GM19328 (cell line): ENCODE data around the gene KRT83.
"Not testable (repeated sequence)": the region's sequence is repeated elsewhere in the genome, so short reads cannot be mapped to it uniquely, and the experiment has no call there.

Experiments used
- ATAC-seq: cut with Tn5 transposase; IDR thresholded peaks from one replicate; pipeline ENCODE4 v1.9.1; 2021; ENCODE audit warnings: mild to moderate bottlenecking, moderate library complexity; ENCODE audit not compliant: unreplicated experiment

Gene KRT83

DNA sequence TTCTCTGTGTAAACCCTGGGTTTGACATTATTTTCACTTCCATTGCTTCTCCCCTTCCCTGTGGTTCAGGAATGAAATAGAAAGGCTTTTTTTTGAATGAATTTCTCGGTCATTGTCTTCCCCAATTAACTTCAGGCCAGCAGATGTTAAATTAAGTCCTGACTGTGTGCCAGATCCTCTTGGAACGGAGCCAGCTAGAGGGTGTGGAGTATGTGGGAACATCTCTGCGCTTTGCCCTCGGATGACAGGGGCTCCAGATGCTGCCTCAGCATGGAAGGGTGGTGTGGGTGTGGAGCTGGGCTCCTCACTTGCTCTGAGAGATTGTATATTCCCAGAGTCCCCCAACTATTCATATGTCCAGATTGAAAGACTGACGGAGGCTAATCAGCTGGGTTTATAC is 33.0 kb upstream of the KRT83 start:
- ATAC-seq: no peak

DNA sequence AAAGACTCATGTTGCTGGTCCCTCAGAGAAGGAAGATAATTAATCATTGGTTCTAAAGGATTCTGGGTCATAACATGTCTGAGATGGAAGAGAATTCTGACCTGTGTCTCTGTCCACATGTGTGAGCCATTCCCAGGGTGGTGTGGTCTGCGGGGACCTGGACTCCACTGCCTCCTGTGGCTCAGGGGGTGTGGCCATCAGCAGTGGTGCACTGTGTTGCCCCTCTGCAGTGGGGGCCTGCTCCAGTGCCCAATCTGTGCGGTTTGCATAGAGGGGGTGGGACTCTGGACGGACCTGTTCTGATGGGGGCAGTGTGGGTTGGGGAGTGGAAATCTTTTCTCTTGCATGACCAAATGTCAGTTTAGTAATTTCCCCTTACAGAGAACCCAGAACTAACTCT is 32.6 kb upstream of the KRT83 start:
- ATAC-seq: no peak

DNA sequence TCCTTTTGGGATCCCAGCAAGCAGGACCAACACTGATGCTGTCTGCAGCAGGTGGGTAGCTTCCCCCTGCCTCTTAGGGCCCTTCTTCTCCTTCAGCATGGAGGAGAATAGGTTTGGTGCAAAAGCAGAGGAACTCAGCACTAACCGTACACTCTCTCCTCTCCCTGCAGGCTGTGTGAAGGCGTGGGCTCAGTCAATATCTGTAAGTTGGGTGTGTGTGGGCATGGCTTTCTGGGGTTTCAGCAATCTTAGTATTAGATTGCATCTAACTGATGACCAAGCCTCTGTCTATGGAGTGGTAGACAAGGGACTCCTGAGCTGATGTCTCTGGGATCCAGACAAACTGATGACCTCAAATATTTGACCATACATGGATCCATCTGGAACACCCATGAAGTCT is 31.8 kb upstream of the KRT83 start:
- ATAC-seq: no peak

DNA sequence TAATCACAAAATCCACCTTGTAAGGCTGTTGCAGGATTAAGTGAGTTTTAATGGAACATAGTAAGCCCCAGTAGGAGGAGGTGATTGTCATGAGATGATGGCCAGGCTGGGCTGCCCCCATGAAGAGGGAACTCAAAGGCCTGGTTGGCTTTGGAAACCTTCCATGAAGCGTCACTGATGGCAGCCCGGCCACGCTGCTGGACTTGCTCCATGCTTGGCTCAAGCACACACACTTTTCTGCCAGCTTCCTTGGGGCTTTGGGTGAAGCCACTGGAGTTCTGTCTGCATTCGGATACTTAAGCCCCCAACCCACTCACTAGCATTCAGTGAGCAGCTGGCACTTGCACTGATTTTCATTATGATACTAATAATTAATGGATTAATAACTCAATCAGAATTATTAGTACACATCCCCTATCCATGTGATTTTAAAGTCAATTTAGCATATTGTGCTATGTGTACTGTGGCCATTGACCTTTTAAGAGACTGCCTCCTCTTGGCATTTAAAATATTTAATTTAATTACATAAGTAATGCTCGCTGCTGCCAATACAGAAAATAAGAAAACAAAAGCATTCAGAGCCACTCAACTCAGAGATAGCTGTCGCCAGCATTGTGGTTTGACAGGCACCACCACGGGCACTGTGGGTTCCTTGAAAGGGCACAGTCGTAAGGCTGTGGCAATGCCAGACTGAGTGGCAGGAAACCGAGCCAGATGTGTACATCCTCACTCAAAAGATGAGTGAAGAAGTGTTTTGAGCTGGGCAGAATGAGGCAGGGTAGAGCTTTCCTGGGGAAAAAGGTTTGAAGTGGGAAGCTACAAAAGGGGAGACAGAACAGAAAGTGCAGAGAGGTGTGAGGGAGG is 30.2 kb upstream of the KRT83 start:
- no peak for ATAC-seq

DNA sequence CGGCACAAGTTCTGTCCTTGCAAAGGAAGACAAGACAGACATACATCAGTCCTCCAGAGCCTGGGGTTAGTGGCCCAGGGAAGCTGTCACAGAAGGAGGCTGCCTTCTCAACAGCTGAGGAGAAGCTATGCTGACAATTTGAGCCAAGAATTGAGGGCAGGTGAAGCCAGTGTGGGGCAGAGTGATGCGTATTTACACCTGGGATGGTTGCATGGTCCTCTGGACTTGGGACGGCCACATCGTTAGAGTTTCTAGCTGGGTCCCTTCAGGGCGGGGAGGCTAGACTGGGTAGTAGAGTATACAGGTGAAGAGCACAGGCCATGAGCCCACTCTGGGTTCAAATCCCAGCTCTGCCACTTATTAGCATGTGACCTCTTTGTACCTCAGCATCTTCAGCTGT is 29.6 kb upstream of the KRT83 start:
- ATAC-seq: no peak

DNA sequence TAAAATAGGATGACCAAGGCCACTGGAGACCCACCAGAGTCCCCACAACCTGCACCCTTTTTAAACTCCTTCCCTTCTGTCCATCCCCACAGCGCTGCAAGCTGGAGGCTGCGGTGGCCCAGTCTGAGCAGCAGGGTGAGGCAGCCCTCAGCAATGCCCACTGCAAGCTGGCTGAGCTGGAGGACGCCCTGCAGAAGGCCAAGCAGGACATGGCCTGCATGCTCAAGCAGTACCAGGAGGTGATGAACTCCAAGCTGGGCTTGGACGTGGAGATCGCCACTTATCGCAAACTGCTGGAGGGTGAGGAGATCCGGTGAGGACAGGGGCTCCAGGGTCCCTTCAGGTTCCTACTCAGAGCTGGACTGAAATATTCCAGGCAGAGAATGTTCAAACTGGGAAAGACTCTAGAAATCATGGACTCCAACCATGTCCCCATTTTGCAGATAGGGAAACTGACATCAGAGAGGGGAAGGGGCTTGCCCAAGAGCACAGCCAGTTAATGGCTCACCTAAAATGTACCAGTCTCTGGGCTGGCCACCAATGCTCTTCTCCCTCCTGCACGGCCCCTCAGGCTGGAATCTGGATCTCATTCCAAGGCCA is 28.9 kb upstream of the KRT83 start:
- no peak for ATAC-seq

DNA sequence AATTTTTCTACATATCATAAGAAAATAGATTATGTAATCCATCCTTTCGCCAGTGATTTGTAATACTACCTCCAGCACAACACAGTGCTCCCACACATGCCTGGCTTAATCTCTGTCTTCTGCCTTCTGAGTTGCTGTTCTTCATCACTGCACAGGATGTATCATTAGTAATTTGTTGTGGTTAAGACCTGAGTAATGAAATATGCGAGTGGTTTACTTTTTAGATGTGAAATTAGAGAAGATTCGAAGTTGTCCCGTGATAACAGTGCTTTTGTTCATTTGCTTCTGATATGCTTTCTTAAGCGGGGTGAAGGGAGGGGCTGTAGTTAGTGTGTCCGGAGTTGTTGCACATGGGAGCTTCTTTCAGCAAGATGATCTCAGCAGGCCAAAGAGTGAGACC is 28.0 kb upstream of the KRT83 start:
- no peak for ATAC-seq

DNA sequence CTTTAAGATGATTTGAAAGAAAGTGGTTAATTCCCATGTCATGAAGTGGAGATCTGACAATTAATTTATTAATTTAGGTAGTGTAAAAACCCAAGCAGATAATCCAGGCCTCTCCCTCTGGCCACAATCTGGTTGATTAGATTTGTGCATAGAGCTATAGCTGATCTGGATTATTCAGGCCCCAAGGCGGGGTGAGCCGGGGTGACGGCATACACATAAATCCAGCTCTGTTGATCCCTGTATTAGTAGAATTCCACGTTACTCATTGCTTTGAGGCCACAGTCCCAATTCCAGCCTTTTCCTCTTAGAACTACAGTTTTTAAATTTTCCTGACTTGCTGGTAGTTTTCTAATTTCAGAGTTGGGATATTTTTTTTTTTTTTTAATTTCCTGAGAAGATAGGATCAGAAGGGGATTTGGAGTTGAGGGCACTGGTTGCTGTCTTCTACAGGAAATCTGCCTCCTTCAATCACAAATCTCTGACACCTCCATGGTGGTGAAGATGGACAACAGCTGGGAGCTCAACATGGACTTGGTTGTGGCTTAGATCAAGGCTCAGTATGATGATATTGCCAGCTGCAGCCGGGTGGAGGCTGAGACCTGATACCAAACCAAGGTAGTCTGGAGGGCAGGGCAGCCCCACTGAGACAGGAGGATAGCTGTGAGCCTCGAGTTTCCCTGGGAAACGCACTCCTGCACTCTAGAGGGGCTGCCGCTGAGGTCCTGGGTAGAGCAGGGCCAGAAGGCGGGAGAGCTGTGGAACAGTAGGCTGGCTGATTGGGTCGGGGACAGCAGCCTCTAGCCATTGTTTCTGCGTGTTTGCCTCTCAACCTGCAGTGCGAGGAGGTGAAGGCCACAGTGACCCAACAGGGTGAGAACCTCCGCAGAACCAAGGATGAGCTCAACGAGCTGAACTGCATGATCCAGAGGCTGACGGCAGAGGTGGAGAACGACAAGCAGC is 26.6 kb upstream of the KRT83 start:
- ATAC-seq: no peak

DNA sequence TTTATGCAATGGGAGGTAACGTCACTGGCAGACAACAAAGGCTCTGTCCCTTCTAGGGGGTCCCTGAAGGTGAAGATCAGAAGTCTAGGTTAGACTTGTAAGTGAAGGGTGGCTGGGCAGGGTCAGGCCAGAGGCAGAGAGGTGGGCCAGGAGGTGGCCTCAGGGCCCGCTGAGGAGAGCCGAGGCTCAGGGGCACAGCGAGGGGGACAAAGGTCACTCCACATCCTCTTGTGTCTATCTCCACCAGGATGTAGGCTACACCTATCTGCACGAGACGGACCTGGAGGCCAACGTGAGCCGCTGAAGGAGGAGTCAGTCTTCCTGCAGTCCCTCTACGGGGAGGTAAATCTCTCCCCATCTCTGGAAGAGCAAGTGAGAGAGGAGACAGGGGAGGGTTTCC is 25.8 kb upstream of the KRT83 start:
- no peak for ATAC-seq

DNA sequence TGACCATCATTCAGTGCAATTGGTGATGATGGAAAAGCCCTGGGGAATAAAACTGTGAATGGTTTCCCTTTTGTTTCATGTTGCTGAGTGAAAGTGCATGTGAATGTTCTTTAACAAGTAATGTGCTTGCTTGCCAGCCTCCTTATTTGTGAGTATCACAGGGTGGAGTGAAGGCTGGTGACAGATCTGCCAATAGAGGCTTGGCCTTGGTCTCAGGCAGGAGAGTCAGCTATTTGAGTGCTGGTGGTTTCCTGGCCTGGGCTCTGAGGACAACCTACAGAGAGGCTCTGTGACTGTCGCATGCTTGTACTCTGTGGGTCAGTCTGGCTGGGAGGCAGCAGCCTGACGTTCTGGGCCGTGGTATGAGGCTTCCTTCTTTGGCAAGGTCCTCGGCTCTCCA is 25.4 kb upstream of the KRT83 start:
- no peak for ATAC-seq

DNA sequence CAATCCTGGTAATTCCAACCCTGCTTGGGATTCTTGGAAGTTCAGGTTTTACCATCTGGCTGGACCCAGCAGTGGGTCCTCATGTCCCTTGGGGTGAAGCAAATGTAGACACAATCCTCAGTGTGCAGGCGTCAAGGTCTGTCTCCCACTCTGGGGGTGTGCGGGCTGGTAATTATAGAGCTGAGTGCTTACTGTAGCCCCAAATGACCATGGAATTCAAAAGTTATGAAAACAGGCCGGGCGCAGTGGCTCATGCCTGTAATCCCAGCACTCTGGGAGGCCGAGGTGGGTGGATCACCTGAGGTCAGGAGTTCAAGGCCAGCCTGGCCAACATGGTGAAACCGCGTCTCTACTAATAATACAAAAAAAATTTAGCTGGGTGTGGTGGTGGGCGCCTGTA is 23.8 kb upstream of the KRT83 start:
- ATAC-seq: not testable (repeated sequence)

DNA sequence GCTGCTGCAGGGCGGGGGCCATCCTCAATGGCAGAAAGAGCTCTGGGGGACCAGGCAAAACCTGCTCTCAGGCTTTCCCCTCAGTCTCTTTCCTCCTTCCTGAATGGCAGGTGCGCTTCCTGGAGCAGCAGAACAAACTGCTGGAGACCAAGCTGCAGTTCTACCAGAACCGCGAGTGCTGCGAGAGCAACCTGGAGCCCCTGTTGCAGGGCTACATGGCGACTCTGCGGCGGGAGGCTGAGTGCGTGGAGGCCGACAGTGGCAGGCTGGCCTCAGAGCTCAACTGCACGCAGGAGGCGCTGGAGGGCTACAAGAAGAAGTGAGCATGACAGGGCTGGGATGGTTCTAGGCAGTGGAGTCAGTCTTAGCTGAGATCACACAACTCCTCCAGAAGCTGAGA is 22.9 kb upstream of the KRT83 start:
- ATAC-seq: no peak

DNA sequence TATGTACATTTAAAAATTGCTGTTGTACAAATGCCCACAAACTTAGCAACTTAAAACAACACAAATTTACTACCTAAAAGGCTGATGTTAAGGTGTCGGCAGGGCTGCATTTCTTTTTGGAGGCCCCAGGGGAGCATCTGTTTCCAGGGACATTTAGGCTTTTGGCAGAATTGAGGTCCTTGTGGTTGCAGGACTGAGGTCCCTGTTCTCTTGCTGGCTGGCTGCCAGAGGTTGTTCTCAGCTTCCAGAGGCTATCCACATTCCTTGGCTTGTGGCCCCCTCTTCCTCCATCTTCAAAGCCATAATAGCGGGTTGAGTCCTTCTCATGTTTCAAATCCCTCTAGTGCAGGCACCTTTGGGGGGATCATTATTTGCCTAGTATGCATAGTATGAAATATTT is 22.4 kb upstream of the KRT83 start:
- no peak for ATAC-seq

DNA sequence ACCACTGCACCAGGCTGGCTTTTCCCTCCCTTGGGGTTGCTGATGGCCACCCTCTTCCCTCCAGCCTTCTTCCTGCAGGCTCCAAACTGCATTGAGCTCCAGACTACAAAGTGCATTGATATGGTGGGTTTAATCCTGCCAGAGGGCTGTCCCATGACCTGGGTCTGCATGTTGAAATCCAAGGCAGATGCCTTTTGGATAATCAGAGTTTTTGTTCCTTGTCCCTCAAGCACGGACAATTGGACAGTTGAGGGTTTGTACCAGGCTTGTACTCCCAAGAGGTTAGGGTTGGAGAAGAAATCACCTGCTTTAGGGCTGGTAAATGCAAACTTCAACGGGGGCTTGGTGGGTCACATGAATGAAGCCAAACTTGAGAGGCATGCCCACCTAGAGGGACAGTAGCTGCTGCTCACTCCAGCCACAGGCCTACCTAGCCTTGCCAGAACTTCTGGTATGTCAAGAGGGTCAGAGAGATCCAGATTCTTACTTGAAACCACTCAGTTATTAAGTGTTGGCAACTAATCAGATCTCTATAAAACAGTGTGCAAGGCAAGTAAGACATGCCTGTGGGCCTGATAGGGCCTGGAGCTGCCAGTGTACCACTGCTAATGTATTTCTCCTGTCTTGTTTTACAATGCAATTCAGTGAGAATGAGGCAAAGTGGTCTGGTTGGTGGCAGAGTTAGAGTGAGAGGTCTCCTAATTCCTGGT is 21.7 kb upstream of the KRT83 start:
- ATAC-seq: no peak

DNA sequence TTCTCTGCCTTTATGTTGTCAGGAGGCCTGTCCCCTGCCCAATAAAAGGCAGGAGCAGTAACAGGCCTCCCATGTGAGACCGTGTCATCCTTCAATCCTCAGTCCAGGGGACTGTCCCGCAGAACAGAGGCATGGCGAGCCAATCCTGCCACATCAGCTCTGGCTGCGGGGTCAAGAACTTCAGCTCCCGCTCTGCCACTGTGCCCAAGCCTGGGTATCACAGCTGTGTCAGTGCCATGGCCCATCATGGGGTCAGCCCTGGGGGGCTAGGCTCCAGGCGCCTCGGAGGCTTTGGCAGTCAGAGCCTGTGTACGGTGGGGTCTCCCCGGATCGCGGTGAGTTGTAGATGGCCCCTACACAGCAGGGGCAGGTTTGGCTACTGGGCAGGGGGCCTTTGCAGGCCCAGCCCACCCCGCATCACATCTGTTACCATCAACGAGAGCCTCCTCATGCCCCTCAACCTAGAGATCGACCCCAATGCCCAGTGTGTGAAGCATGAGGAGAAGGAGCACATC is 19.9 kb upstream of the KRT83 start:
- ATAC-seq: no peak

DNA sequence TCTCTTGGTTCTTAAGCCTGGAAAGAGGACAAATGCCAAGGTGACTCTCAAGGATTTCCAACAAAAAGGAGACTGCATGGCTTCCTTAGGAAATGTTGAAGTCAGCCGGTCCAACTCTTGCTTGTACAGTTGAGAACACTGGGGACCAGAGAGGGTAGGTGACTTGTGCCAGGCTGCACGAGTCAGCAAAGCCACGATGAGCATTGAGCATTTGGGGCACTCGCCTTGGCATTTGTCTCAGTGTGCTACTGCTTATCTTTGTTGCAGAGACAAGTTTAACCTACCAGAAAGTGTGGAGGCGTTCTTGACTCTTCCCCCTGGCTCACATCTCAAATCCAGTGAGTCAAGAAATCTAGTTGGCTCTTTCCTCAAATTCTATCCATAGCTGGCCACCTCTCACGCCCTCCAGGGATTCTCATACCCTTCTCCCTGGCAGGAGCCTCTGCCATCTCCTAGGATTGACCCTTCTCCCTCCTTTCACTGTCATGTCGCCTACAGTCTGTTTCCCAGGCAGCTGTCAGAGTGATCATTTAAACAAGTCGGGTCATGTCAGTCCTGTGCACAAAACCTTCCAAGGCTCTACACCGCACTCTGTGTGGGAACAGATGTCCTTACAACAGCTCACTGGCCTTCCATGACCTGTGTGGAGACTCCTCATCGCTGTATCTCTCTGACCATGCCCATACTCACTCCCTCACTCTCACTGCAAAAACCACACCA is 17.2 kb upstream of the KRT83 start:
- no peak for ATAC-seq

DNA sequence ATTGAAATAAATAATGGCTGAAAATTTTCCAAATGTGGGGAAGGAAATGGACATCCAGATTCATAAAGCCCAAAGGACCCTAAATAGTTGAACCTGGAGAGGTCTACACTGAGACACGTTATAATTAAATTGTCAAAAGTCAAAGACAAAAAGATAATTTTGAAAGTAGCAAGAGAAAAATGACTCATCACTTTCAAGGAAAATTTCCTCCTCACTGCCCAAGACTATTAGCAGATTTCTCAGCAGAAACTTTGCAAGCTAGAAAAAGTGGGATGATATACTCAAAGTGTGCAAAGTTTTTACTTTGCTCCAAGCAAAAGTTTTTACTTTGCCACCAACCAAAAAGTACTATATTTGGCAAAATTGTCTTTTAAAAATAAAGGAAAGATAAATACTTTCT is 15.9 kb upstream of the KRT83 start:
- no peak for ATAC-seq

DNA sequence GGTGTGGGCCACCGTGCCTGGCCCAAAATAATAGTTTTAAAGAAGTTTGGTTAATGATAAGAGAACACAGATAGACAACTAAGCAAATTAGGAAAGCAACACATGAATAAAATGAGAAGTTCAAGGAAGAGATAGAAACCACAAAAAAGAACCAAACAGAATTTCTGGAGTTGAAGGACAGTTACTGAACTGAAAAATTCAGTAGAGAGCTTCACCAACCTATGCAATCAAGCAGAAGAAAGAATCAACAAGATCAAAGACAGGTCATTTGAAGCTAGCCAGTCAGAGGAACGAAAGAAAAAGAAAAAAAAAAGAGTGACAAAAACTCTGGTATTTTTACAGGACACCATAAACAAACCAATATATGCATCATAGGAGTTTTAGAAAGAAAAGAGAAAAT is 15.4 kb upstream of the KRT83 start:
- ATAC-seq: no peak

DNA sequence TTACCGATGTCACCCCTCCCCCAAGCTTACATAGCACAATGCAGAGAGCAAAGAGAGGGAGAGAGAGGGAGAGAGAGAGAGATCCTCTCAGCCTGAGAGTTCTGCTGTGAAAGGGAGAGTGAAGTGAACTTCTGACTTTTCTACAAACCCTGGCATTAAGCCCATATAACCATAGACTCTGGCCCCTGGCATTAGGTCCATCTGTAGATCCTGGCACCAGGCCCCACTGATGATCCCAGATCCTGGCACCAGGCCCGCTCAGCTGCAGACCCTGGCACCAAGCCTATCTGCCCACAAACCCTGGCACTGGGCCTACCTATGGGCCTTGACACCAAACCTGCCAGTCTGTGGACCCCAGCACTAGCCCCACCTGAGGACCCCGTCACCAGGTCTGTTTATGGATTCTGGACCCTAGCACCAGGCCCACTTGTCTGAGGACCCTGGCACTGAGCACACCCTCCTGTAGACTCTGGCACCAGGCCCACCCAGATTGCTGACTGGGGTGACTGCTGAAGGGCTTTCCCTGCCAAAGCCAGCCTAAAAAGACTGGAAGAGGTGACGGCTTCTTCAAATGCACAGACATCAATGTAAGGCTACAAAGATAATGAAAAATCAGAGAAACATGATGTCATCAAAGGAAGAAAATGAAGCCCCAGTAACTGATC is 14.5 kb upstream of the KRT83 start:
- no peak for ATAC-seq

DNA sequence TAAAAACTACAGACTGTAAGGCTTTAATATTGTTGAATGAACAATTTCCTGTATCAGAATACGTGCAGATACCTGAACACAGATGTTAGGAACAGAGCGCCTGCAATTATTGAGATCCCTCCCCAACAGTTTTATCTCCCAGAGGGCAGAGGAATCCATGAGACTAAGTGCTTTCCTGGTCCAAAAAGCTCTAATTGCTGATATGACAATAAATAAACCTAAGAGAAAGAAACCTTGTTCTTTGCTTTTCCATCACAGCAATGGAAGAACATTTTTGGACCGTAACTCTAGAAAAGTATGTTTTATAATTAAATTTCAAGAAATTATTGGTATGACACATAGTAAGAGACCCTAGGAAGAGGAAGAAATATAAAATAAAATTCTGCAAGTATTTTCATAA is 13.0 kb upstream of the KRT83 start:
- no peak for ATAC-seq
